Spleen (tissue), 11 donors: ENCODE measurements around the gene S100A16. TPM values are rescaled to one million over a fixed set of nuclear protein-coding genes. Genes with fewer than 3 reads are reported as not detected.
"Not testable (repeated sequence)": the region's sequence is repeated elsewhere in the genome, so short reads cannot be mapped to it uniquely, and the experiment has no call there.

ENCODE experiments used
- DNase-seq: peaks from one replicate; pipeline ENCODE4 v3.0.0-alpha.2; 2020
- H3K27ac ChIP-seq, 8 donors: fragments of 200-600 bp; sonication (generic) in 7 of 8; 1 replicate in 4 of 8; 2 replicates in 4 of 8; pipeline versions ENCODE4 v1.5.0 to v1.8.0; 2016 to 2021; ENCODE audit warnings: inconsistent platforms in 4 of 8, mild to moderate bottlenecking in 4 of 8, moderate library complexity in 1 of 8
- H3K27me3 ChIP-seq, 7 donors: fragments of 200-600 bp; sonication (generic) in 6 of 7; replicated peaks in 1 of 7; 1 replicate in 4 of 7; 2 replicates in 3 of 7; pipeline versions ENCODE4 v1.5.0 to v1.8.0; 2016 to 2021; ENCODE audit warnings: inconsistent platforms in 3 of 7, mild to moderate bottlenecking in 1 of 7
- H3K36me3 ChIP-seq, 6 donors: fragments of 200-600 bp; sonication (generic) in 5 of 6; 1 replicate in 4 of 6; 2 replicates in 2 of 6; pipeline versions ENCODE4 v1.5.0 to v1.8.0; 2016 to 2021; ENCODE audit warnings: inconsistent platforms in 2 of 6
- H3K4me1 ChIP-seq, 6 donors: fragments of 200-600 bp; sonication (generic) in 5 of 6; 1 replicate in 3 of 6; 2 replicates in 3 of 6; pipeline versions ENCODE4 v1.5.0 to v1.8.0; 2016 to 2021; ENCODE audit warnings: inconsistent platforms in 3 of 6
- H3K4me3 ChIP-seq, 8 donors: fragments of 200-600 bp; sonication (generic) in 7 of 8; 1 replicate in 4 of 8; 2 replicates in 4 of 8; pipeline versions ENCODE4 v1.5.0 to v1.8.0; 2016 to 2021; ENCODE audit warnings: inconsistent platforms in 4 of 8, mild to moderate bottlenecking in 4 of 8, moderate library complexity in 2 of 8
- H3K9me3 ChIP-seq, 8 donors: fragments of 200-600 bp; sonication (generic) in 7 of 8; 1 replicate in 4 of 8; 2 replicates in 4 of 8; pipeline versions ENCODE4 v1.5.0 to v1.8.0; 2016 to 2021; ENCODE audit warnings: inconsistent platforms in 4 of 8
- CTCF ChIP-seq, 11 experiments: fragments of 200-600 bp in 7 of 11; fragments of 450-650 bp in 4 of 11; sonication (generic) in 4 of 11; IDR thresholded peaks in 8 of 11; conservative IDR thresholded peaks in 3 of 11; 1 replicate in 7 of 11; 2 replicates in 4 of 11; pipeline versions ENCODE4 v1.4.0 to v1.8.0; 2016 to 2021; ENCODE audit warnings: antibody characterized with exemption in 11 of 11, inconsistent platforms in 4 of 11, mild to moderate bottlenecking in 1 of 11
- POLR2A ChIP-seq, 3 donors: fragments of 450-650 bp; IDR thresholded peaks; one replicate each; pipeline ENCODE4 v1.5.1; 2017; ENCODE audit warnings: antibody characterized with exemption in 3 of 3, mild to moderate bottlenecking in 1 of 3
- POLR2AphosphoS5 ChIP-seq, 3 donors: sonication (generic); formaldehyde crosslinking; IDR thresholded peaks; one replicate each; pipeline ENCODE4 v1.5.1; 2017; ENCODE audit warnings: antibody characterized with exemption in 3 of 3
- WGBS, 5 donors: extraction: QIAGEN DNeasy Blood & Tissue Kit in 3 of 5; methylation state at CpG; one replicate each; pipeline versions ENCODE4 v1.1.5 to v1.1.7; 2013 to 2018; 5-methylcytosine and 5-hydroxymethylcytosine counted together
- intact Hi-C: fragments of 100-400 bp; cut with DNase I; formaldehyde crosslinking; loops from one replicate; pipeline ENCODE4 v1.15.0; 2023; ENCODE audit warnings: low total_unique reads
- polyA plus RNA-seq, 3 donors: library from polyadenylated mRNA; stranded (reverse); fragments of 200-250 nt; gene quantifications; one replicate each; pipeline ENCODE4 v1.2.1, GENCODE V29; 2013
- total RNA-seq, 7 donors: library from RNA; depleted of rRNA in 3 of 7; stranded (reverse); fragments of >200 nt in 3 of 7; fragmentation: NEBNext Ultra II Directional in 4 of 7; extraction: Animal tissue kit (Norgen Biotek cat#: 25700) in 4 of 7; gene quantifications; one replicate each; pipeline versions ENCODE4 v1.1.0 to v1.2.1, GENCODE V29; 2016 to 2021
- donor health status: healthy with polysubstance abuse.
- donor health status: DM: no; HTN: no; CAD: no; lungs with moderate emphysema.
- donor health status: DM: no; HTN: no; CAD: no.
- donor health status: Bipolar disorder and iron deficiency.
- donor health status: healthy.
- donor health status: DM: no; HTN: no; CAD: no.
- donor health status: DM: yes; HTN: yes; CAD: no.

S100A16 gene
- total and polyA plus RNA-seq, 10 donors = 52.0 to 111 (median 91.6) TPM

GRCh38 chr1:153583976-153584375 is 29.0 kb downstream of the S100A16 start:
- H3K27me3 ChIP-seq = no peaks in the 10 kb centered on the region
- no peaks in the 10 kb centered on the region for H3K36me3 ChIP-seq
- H3K27ac ChIP-seq = peak overlapping the region in 1 of 8 donors; percentile 13
- TF ChIP-seq POLR2A (IDR thresholded peaks at IDR 0.05) (no peak), POLR2AphosphoS5 (IDR thresholded peaks at IDR 0.05) (no peak)
- no peak overlapping the region for H3K4me3 ChIP-seq
- no peaks in the 10 kb centered on the region for H3K9me3 ChIP-seq
- H3K4me1 ChIP-seq = peaks cover 0 to 24% (median 13%) of the 10 kb centered on the region in 6 donors
- DNase-seq = no peak
- 74 to 80% (median 78%) methylated on average over 2 of the region's 2 CpGs for WGBS, 5 donors
- intact Hi-C loops = no loop called here

- H3K27me3 ChIP-seq, H3K4me3 ChIP-seq, DNase-seq, intact Hi-C loops, H3K27ac ChIP-seq, H3K9me3 ChIP-seq, H3K36me3 ChIP-seq: not testable (repeated sequence)
- H3K4me1 ChIP-seq = peaks cover 0 to 24% (median 13%) of the 10 kb centered on the region in 6 donors
- 64 to 87% (median 69%) methylated on average over 2 to 3 of the region's 3 CpGs for WGBS, 5 donors
Measured at GRCh38 chr1:153583514-153583913, 29.4 kb downstream of the S100A16 start.

GRCh38 chr1:153582836-153583235 is 30.1 kb downstream of the S100A16 start:
- H3K4me1 ChIP-seq = peaks cover 0 to 26% (median 9%) of the 10 kb centered on the region in 6 donors
- H3K27me3 ChIP-seq, intact Hi-C loops, H3K36me3 ChIP-seq, H3K9me3 ChIP-seq, H3K4me3 ChIP-seq, H3K27ac ChIP-seq: not testable (repeated sequence)
- DNase-seq = peak; percentile 58
- WGBS, 5 donors = 91 to 98% (median 94%) methylated on average over 19 to 34 of the region's 34 CpGs

- Histone ChIP-seq H3K27ac (peak overlapping the region in 1 of 8 donors; percentile 32), H3K27me3 (peaks cover 0 to 18% (median 0%) of the 10 kb centered on the region in 7 donors), H3K4me3 (no peak overlapping the region), H3K36me3 (no peaks in the 10 kb centered on the region), H3K9me3 (no peaks in the 10 kb centered on the region), H3K4me1 (peaks cover 0 to 12% (median 4%) of the 10 kb centered on the region in 6 donors)
- 65 to 74% (median 67%) methylated on average over 3 of the region's 3 CpGs for WGBS, 5 donors
- peak; percentile 24 for DNase-seq
- TF ChIP-seq CTCF (IDR thresholded peaks at IDR 0.05 in 8 of 11, conservative IDR thresholded peaks at IDR 0.05 in 3 of 11) (no peak), POLR2A (IDR thresholded peaks at IDR 0.05) (no peak), POLR2AphosphoS5 (IDR thresholded peaks at IDR 0.05) (no peak)
- intact Hi-C loops = no loop called here
Measured at GRCh38 chr1:153578936-153579335, 34.0 kb downstream of the S100A16 start.

- Histone ChIP-seq H3K36me3 (no peaks in the 10 kb centered on the region), H3K4me3 (no peak overlapping the region), H3K27ac (peak overlapping the region in 3 of 8 donors; percentile 14 to 44 (median 32)), H3K4me1 (peaks cover 0 to 16% (median 5%) of the 10 kb centered on the region in 6 donors), H3K9me3 (no peaks in the 10 kb centered on the region), H3K27me3 (peaks cover 0 to 18% (median 0%) of the 10 kb centered on the region in 7 donors)
- no peak for TF ChIP-seq POLR2AphosphoS5 (IDR thresholded peaks at IDR 0.05)
- no peak for TF ChIP-seq POLR2A (IDR thresholded peaks at IDR 0.05)
- TF ChIP-seq CTCF (IDR thresholded peaks at IDR 0.05 in 8 of 11, conservative IDR thresholded peaks at IDR 0.05 in 3 of 11) = no peak
- intact Hi-C loops = no loop called here
- DNase-seq = peak; percentile 18
Measured at GRCh38 chr1:153578490-153578889, 34.4 kb downstream of the S100A16 start.

- no peaks in the 10 kb centered on the region for H3K9me3 ChIP-seq
- peaks cover 0 to 18% (median 0%) of the 10 kb centered on the region in 7 donors for H3K27me3 ChIP-seq
- H3K4me1 ChIP-seq = peaks cover 2 to 25% (median 13%) of the 10 kb centered on the region in 6 donors
- H3K4me3 ChIP-seq = no peak overlapping the region
- TF ChIP-seq POLR2AphosphoS5 (IDR thresholded peaks at IDR 0.05) (no peak), CTCF (IDR thresholded peaks at IDR 0.05 in 8 of 11, conservative IDR thresholded peaks at IDR 0.05 in 3 of 11) (no peak), POLR2A (IDR thresholded peaks at IDR 0.05) (no peak)
- peak; percentile 70 for DNase-seq
- intact Hi-C loops = no loop called here
- 75 to 83% (median 76%) methylated on average over 9 of the region's 9 CpGs for WGBS, 5 donors
- H3K36me3 ChIP-seq = no peaks in the 10 kb centered on the region
- peak overlapping the region in 2 of 8 donors; percentile 14 to 32 for H3K27ac ChIP-seq
Measured at GRCh38 chr1:153577624-153578051, 35.3 kb downstream of the S100A16 start.
